ENCODE data around the gene COQ10B. TPM values are rescaled to one million over a fixed set of nuclear protein-coding genes. Genes with fewer than 3 reads are reported as not detected.
"Not testable (repeated sequence)": the region's sequence is repeated elsewhere in the genome, so short reads cannot be mapped to it uniquely, and the experiment has no call there.

COQ10B gene
- total and polyA plus RNA-seq, 2 experiments from 2014 or later: 7.3 to 24.9 TPM

DNA sequence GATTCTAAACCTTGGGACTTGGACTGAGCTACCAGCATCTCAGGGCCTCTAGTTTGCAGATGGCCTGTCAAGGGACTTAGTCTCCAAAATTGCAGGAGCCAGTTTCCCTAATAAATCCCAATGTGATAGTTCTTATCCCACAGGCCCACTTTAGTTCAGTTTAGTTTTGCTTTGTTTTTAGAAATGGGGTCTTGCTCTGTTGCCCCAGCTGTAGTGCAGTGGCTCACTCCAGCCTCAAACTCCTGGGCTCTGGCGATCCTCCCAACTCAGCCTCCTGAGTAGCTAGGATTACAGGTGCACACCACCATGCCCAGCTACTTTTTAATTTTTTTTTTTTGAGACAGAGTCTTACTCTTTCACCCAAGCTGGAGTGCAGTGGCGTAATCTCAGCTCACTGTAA, 16.0 kb upstream of the COQ10B start:
- no peaks in the 10 kb centered on the region for H3K9me3 ChIP-seq (ENCODE audit: low read depth)
- no peak for TF ChIP-seq CTCF (IDR thresholded peaks at IDR 0.05; ENCODE audit: low read depth, low read length)

DNA sequence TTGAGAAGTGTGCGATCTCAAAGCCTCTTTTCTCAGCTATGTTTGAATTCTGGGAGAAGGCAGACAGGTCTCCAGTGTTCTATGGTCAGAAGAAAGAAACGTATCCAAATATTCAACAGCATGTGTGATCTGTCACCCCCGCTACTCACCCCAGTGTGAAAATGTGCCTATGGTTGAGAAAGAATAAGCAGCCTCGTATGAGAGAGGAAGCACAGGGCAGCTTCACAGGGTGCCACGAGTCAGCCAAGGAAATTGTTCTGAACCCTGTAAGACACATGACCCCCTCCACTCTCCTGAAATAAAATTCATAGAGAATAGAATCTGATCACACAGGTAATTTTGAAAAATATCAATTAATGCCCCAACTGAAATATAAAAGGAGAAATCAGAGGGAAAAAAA, 10.5 kb upstream of the COQ10B start:
- Histone ChIP-seq H3K27me3 (no peaks in the 10 kb centered on the region), H3K4me3 (no peak overlapping the region), H3K4me1 (ENCODE audit: low read depth) (no peaks in the 10 kb centered on the region), H3K9me3 (ENCODE audit: low read depth) (no peaks in the 10 kb centered on the region), H3K36me3 (no peaks in the 10 kb centered on the region), H3K27ac (no peak overlapping the region)
- no peak for DNase-seq (ENCODE audit: low read depth in 1 of 2, low spot score in 1 of 2)
- TF ChIP-seq CTCF (IDR thresholded peaks at IDR 0.05; ENCODE audit: low read depth, low read length): no peak

More for the DNA sequence above, 16.0 kb upstream of the COQ10B start:
- Histone ChIP-seq H3K4me3 (no peak overlapping the region), H3K27ac (no peak overlapping the region), H3K27me3 (no peaks in the 10 kb centered on the region), H3K36me3 (no peaks in the 10 kb centered on the region), H3K4me1 (ENCODE audit: low read depth) (peaks cover 17% of the 10 kb centered on the region)
- no peak for DNase-seq (ENCODE audit: low read depth in 1 of 2, low spot score in 1 of 2)

- TF ChIP-seq CTCF (IDR thresholded peaks at IDR 0.05; ENCODE audit: low read depth, low read length): no peak
- no peak overlapping the region for H3K27ac ChIP-seq
- no peaks in the 10 kb centered on the region for H3K36me3 ChIP-seq
- no peaks in the 10 kb centered on the region for H3K4me1 ChIP-seq (ENCODE audit: low read depth)
- H3K9me3 ChIP-seq (ENCODE audit: low read depth): no peaks in the 10 kb centered on the region
- H3K4me3 ChIP-seq: no peak overlapping the region
- H3K27me3 ChIP-seq: no peaks in the 10 kb centered on the region
- no peak for DNase-seq (ENCODE audit: low read depth in 1 of 2, low spot score in 1 of 2)
These were observed 7.6 kb upstream of the COQ10B start for GRCh38 chr2:197445746-197446145.

- H3K4me1 ChIP-seq (ENCODE audit: low read depth): no peaks in the 10 kb centered on the region
- H3K27me3 ChIP-seq: no peaks in the 10 kb centered on the region
- H3K36me3 ChIP-seq: no peaks in the 10 kb centered on the region
- TF ChIP-seq CTCF (IDR thresholded peaks at IDR 0.05; ENCODE audit: low read depth, low read length): no peak
- no peak overlapping the region for H3K4me3 ChIP-seq
- no peaks in the 10 kb centered on the region for H3K9me3 ChIP-seq (ENCODE audit: low read depth)
- H3K27ac ChIP-seq: no peak overlapping the region
- no peak for DNase-seq (ENCODE audit: low read depth in 1 of 2, low spot score in 1 of 2)
These were observed 6.5 kb upstream of the COQ10B start for GRCh38 chr2:197446844-197447243.

GRCh38 chr2:197450465-197450864, 2.9 kb upstream of the COQ10B start:
- H3K4me3 ChIP-seq: no peak overlapping the region
- H3K36me3 ChIP-seq: no peaks in the 10 kb centered on the region
- TF ChIP-seq CTCF (IDR thresholded peaks at IDR 0.05; ENCODE audit: low read depth, low read length): no peak
- H3K4me1 ChIP-seq (ENCODE audit: low read depth): peaks cover 8% of the 10 kb centered on the region
- H3K9me3 ChIP-seq (ENCODE audit: low read depth): no peaks in the 10 kb centered on the region
- no peaks in the 10 kb centered on the region for H3K27me3 ChIP-seq
- no peak for DNase-seq (ENCODE audit: low read depth in 1 of 2, low spot score in 1 of 2)
- H3K27ac ChIP-seq: no peak overlapping the region

DNA sequence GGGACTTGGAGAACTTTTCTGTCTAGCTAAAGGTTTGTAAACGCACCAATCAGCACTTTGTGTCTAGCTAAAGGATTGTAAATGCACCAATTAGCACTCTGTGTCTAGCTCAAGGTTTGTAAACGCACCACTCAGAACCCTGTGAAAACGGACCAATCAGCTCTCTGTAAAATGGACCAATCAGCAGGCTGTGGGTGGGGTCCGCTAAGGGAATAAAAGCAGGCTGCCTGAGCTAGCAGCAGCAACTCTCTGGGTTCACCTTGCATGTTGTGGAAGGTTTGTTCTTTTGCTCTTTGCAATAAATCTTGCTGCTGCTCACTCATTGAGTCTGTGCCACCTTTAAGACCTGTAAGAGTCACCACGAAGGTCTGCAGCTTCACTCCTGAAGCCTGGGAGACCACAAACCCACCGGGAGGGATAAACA, 2.4 kb upstream of the COQ10B start:
- not testable (repeated sequence) for H3K27me3 ChIP-seq; H3K9me3 ChIP-seq (ENCODE audit: low read depth); DNase-seq (ENCODE audit: low read depth in 1 of 2, low spot score in 1 of 2); H3K4me1 ChIP-seq (ENCODE audit: low read depth); H3K36me3 ChIP-seq; H3K4me3 ChIP-seq; H3K27ac ChIP-seq
